ENCODE measurements around the gene DNAI1. TPM values are rescaled to one million over a fixed set of nuclear protein-coding genes. Genes with fewer than 3 reads are reported as not detected.

DNAI1 gene
- total and polyA plus RNA-seq, 10 of the 15 experiments (the other 5 are each of a cell fraction or from before 2014, with no cell fraction given), result not detected

GRCh38 chr9:34443976-34444375, 14.6 kb upstream of the DNAI1 start (continued):
- no peak for TF ChIP-seq PKNOX1 (IDR thresholded peaks at IDR 0.05)
- TF ChIP-seq ETV6 (conservative IDR thresholded peaks at IDR 0.05 in 1 of 2, IDR thresholded peaks at IDR 0.05 in 1 of 2; ENCODE audit: borderline replicate concordance in 1 of 2, low read depth in 1 of 2), result no peak
- TF ChIP-seq SREBF1 (IDR thresholded peaks at IDR 0.05; ENCODE audit: low read length), result no peak
- no peak for TF ChIP-seq WRNIP1 (IDR thresholded peaks at IDR 0.05; ENCODE audit: borderline replicate concordance, low read depth, low read length)

GRCh38 chr9:34446468-34446891, 12.1 kb upstream of the DNAI1 start:
- Histone ChIP-seq H3K79me2 (ENCODE audit: control insufficient read depth, insufficient read depth, low read length) (no peaks in the 10 kb centered on the region), H2AFZ (ENCODE audit: control insufficient read depth, low read depth, low read length) (no peak overlapping the region), H3K27me3 (replicated peaks in 1 of 2; ENCODE audit: control insufficient read depth in 2 of 2, insufficient read depth in 2 of 2, low read length in 1 of 2) (no peaks in the 10 kb centered on the region; a peak in 1 of 4 replicates), H3K9ac (ENCODE audit: control insufficient read depth, insufficient read depth, low read length) (no peak overlapping the region), H3K27ac (ENCODE audit: control insufficient read depth, insufficient read depth) (no peak overlapping the region), H3K4me1 (ENCODE audit: control insufficient read depth, insufficient read depth, low read length) (peaks cover 3% of the 10 kb centered on the region; the same call in 1 of the 2 replicates), H4K20me1 (ENCODE audit: control insufficient read depth, insufficient read depth) (peaks cover 6% of the 10 kb centered on the region; the same call in 1 of the 2 replicates), H3K36me3 (ENCODE audit: control insufficient read depth in 2 of 2, insufficient read depth in 2 of 2, low read length in 1 of 2) (no peaks in the 10 kb centered on the region), H3K9me3 (replicated peaks; ENCODE audit: control insufficient read depth, insufficient read depth, low read length) (no peaks in the 10 kb centered on the region; the same call in 2 of the 3 replicates), H3K4me2 (ENCODE audit: control insufficient read depth, insufficient read depth) (no peak overlapping the region), H3K4me3 (no peak overlapping the region)
- FAIRE-seq, result no peak
- ChIA-PET POLR2A (no interaction called here), RAD21 (ENCODE audit: unreplicated experiment) (interaction anchor here (1.2 kb wide), 1 partner anchor 8 kb away, joined by 3 read pairs; no protein-coding TSS in a partner anchor), CTCF (interaction anchor here (0.7 to 2.4 kb wide), 5 partner anchors 15 to 146 kb away, joined by 3 to 6 read pairs (median 4); no protein-coding TSS in a partner anchor), SMC1A (ENCODE audit: uncharacterized antibody, unreplicated experiment) (interaction anchor here (1.4 kb wide), 1 partner anchor 9 kb away, joined by 4 read pairs; no protein-coding TSS in a partner anchor)
- in situ Hi-C loops (cut with MboI), result no loop called here
- intact Hi-C loops (cut with micrococcal nuclease; ENCODE audit: unreplicated experiment), result no loop called here
- BruUV-seq (replicated peaks), result no TSS peak
- no peak for ATAC-seq
- DNase-seq (ENCODE audit: low read depth, low spot score), result no peak
- TF ChIP-seq PAX5 (IDR thresholded peaks at IDR 0.05; ENCODE audit: borderline replicate concordance, low read depth, low read length) (no peak), RELB (IDR thresholded peaks at IDR 0.05; ENCODE audit: low read depth) (no peak), TAF1 (IDR thresholded peaks at IDR 0.05; ENCODE audit: borderline replicate concordance, low read depth, low read length) (no peak), SPI1 (IDR thresholded peaks at IDR 0.05; ENCODE audit: borderline replicate concordance, insufficient read depth, low read depth, low read length) (no peak), NFIC (IDR thresholded peaks at IDR 0.05; ENCODE audit: low read depth, low read length) (no peak), ZBTB33 (IDR thresholded peaks at IDR 0.05) (no peak), MYB (IDR thresholded peaks at IDR 0.05; ENCODE audit: borderline replicate concordance, low read depth, low read length) (no peak), HDAC2 (IDR thresholded peaks at IDR 0.05) (no peak), POLR2AphosphoS5 (IDR thresholded peaks at IDR 0.05; ENCODE audit: low read length) (no peak), TARDBP (IDR thresholded peaks at IDR 0.05; ENCODE audit: borderline replicate concordance) (no peak)

Measured in GM12878 (cell line).